GM12878 (cell line): Measurements from ENCODE around the gene EIF4E1B. TPM values are rescaled to one million over a fixed set of nuclear protein-coding genes. Genes with fewer than 3 reads are reported as not detected.

Experiments
- ATAC-seq: fragments of 200-7000 bp; cut with Tn5 transposase; 3 replicates; pipeline ENCODE4 v1.9.1; 2020; ENCODE audit warnings: mild to moderate bottlenecking, moderate library complexity
- BruUV-seq: library from RNA; stranded (reverse); fragments of 400-500 nt; replicated peaks from 2 replicates; lab custom pipeline; 2021; lab: Mats Ljungman, UMichigan
- CTCF ChIA-PET: fragments of 300-600 bp; sonication (Branson Sonifier 250); formaldehyde crosslinking; extraction: SDS; loops from one replicate; lab custom pipeline; 2021; ENCODE audit warnings: inconsistent platforms; lab: Yijun Ruan, JAX
- POLR2A ChIA-PET: fragments of 350-600 bp; formaldehyde crosslinking; extraction: SDS; loops from one replicate; lab custom pipeline; 2021; ENCODE audit warnings: inconsistent platforms; lab: Charles Lee
- RAD21 ChIA-PET: fragments of 300-600 bp; sonication (Branson Sonifier 250); formaldehyde crosslinking; loops from one replicate; lab custom pipeline; 2023; ENCODE audit warnings: antibody characterized with exemption; ENCODE audit not compliant: unreplicated experiment; lab: Charles Lee
- SMC1A ChIA-PET: fragments of 300-600 bp; sonication (Branson Sonifier 250); formaldehyde crosslinking; loops from one replicate; lab custom pipeline; 2023; ENCODE audit not compliant: unreplicated experiment, uncharacterized antibody; lab: Charles Lee
- DNase-seq: peaks from one replicate; pipeline ENCODE4 v3.0.0-alpha.2; 2011; ENCODE audit warnings: low read depth, low spot score
- FAIRE-seq: peaks from 3 replicates; lab custom pipeline; 2011; peaks lifted over from hg19 to GRCh38; lab: Jason Lieb, UNC
- H2AFZ ChIP-seq: 2 replicates; pipeline ENCODE4 v1.6.0; 2011; ENCODE audit warnings: low read depth, low read length, control low read depth; ENCODE audit not compliant: control insufficient read depth
- H3K27ac ChIP-seq: 2 replicates; pipeline ENCODE4 v1.5.1; 2011; ENCODE audit warnings: control low read depth; ENCODE audit not compliant: control insufficient read depth, insufficient read depth
- H3K27me3 ChIP-seq, 2 experiments: replicated peaks in 1 of 2; 2 replicates each; pipeline versions ENCODE4 v1.6.0 to v1.6.1; 2011; ENCODE audit warnings: low read length in 1 of 2; ENCODE audit not compliant: control insufficient read depth in 2 of 2, insufficient read depth in 2 of 2
- H3K36me3 ChIP-seq, 2 experiments: 2 replicates each; pipeline ENCODE4 v1.5.1; 2011; ENCODE audit warnings: low read length in 1 of 2; ENCODE audit not compliant: control insufficient read depth in 2 of 2, insufficient read depth in 2 of 2
- H3K4me1 ChIP-seq: 2 replicates; pipeline ENCODE4 v1.6.1; 2011; ENCODE audit warnings: mild to moderate bottlenecking, low read length, moderate library complexity, mixed read lengths; ENCODE audit not compliant: control insufficient read depth, insufficient read depth
- H3K4me2 ChIP-seq: 2 replicates; pipeline ENCODE4 v1.6.0; 2011; ENCODE audit warnings: control low read depth; ENCODE audit not compliant: control insufficient read depth, insufficient read depth
- H3K4me3 ChIP-seq: fragments of 200-600 bp; sonication (generic); 2 replicates; pipeline ENCODE4 v1.5.1; 2016
- H3K79me2 ChIP-seq: 2 replicates; pipeline ENCODE4 v1.6.0; 2011; ENCODE audit warnings: low read length; ENCODE audit not compliant: control insufficient read depth, insufficient read depth
- H3K9ac ChIP-seq: 2 replicates; pipeline ENCODE4 v1.8.0; 2011; ENCODE audit warnings: low read length, control low read depth, mixed read lengths; ENCODE audit not compliant: control insufficient read depth, insufficient read depth
- H3K9me3 ChIP-seq: replicated peaks from 3 replicates; pipeline ENCODE4 v1.5.1; 2011; ENCODE audit warnings: mild to moderate bottlenecking, low read length; ENCODE audit not compliant: control insufficient read depth, insufficient read depth
- H4K20me1 ChIP-seq: 2 replicates; pipeline ENCODE4 v1.6.0; 2011; ENCODE audit not compliant: control insufficient read depth, insufficient read depth
- ASH2L ChIP-seq: fragments of 300-600, 200-600 bp; sonication (generic); IDR thresholded peaks from 2 replicates; pipeline ENCODE4 v1.6.1; 2017; ENCODE audit warnings: low read depth, mild to moderate bottlenecking, borderline replicate concordance
- BHLHE40 ChIP-seq, 2 experiments: fragments of 450-650 bp in 1 of 2; IDR thresholded peaks; 2 replicates each; pipeline ENCODE4 v1.6.1; 2011 to 2017; ENCODE audit warnings: low read depth in 2 of 2, borderline replicate concordance in 1 of 2, improper control_type of control experiment in 1 of 2, low read length in 1 of 2, mild to moderate bottlenecking in 1 of 2
- CBFB ChIP-seq: IDR thresholded peaks from 2 replicates; pipeline ENCODE4 v1.6.1; 2016; ENCODE audit warnings: antibody characterized with exemption, low read depth
- CEBPZ ChIP-seq: fragments of 150-350 bp; IDR thresholded peaks from 2 replicates; pipeline ENCODE4 v1.6.1; 2016; ENCODE audit warnings: low read depth, low read length
- MLLT1 ChIP-seq: fragments of 450-650 bp; IDR thresholded peaks from 2 replicates; pipeline ENCODE4 v1.6.1; 2016; ENCODE audit warnings: mild to moderate bottlenecking
- SP1 ChIP-seq: IDR thresholded peaks from one replicate; pipeline ENCODE4 v1.6.1; 2011; ENCODE audit warnings: low read depth, low read length
- SUPT20H ChIP-seq: IDR thresholded peaks from 2 replicates; pipeline ENCODE4 v1.6.1; 2011; ENCODE audit warnings: low read depth, mild to moderate bottlenecking, low read length, moderate library complexity, borderline replicate concordance; ENCODE audit not compliant: control insufficient read depth
- WRNIP1 ChIP-seq: IDR thresholded peaks from 2 replicates; pipeline ENCODE4 v1.6.1; 2011; ENCODE audit warnings: low read depth, low read length, improper control_type of control experiment, borderline replicate concordance
- YBX1 ChIP-seq: fragments of 450-650 bp; IDR thresholded peaks from 2 replicates; pipeline ENCODE4 v1.6.1; 2016; ENCODE audit warnings: antibody characterized with exemption
- ZBTB11 ChIP-seq: fragments of 450-650 bp; formaldehyde crosslinking; IDR thresholded peaks from 2 replicates; pipeline ENCODE4 v1.5.0; 2022; ENCODE audit warnings: mild to moderate bottlenecking, missing genetic modification characterization
- ZNF207 ChIP-seq: fragments of 450-650 bp; IDR thresholded peaks from 2 replicates; pipeline ENCODE4 v1.6.1; 2014; ENCODE audit warnings: antibody characterized with exemption, mild to moderate bottlenecking, borderline replicate concordance
- ZZZ3 ChIP-seq: IDR thresholded peaks from 2 replicates; pipeline ENCODE4 v1.6.1; 2011; ENCODE audit warnings: low read depth; ENCODE audit not compliant: control insufficient read depth, insufficient read length
- WGBS: methylation state at CpG from one replicate; pipeline ENCODE4 v1.1.6; 2016; ENCODE audit warnings: low lambda C conversion rate; ENCODE audit not compliant: insufficient replicate concordance, insufficient coverage; ENCODE audit errors: missing lambda C conversion rate; 5-methylcytosine and 5-hydroxymethylcytosine counted together
- in situ Hi-C: fragments of 300-500 bp; cut with MboI; formaldehyde crosslinking; loops from 9 replicates; pipeline ENCODE4 v1.14.3; 2018; ENCODE audit warnings: mixed read lengths
- intact Hi-C: fragments of 100-400 bp; cut with micrococcal nuclease; formaldehyde crosslinking; loops from one replicate; pipeline ENCODE4 v1.14.2; 2022; ENCODE audit not compliant: unreplicated experiment
- polyA plus RNA-seq, 11 experiments: library from polyadenylated mRNA; depleted of rRNA in 4 of 11; unstranded in 6 of 11; stranded (reverse) in 5 of 11; fragments of >200 nt; fragmentation: Nextera tagmentation in 4 of 11; fragmentation: Illumina TruSeq in 1 of 11; extraction: Ambion mirVana in 4 of 11; extraction: Trizol in 1 of 11; gene quantifications; 1 replicate in 1 of 11; 2 replicates in 10 of 11; pipeline versions ENCODE4 v1.2.1 to v1.2.3, GENCODE V29; 2011 to 2016; ENCODE audit warnings: inconsistent platforms in 2 of 11, missing spikeins in 2 of 11, low read depth in 1 of 11
- total RNA-seq, 4 experiments: library from RNA; depleted of rRNA in 3 of 4; stranded (reverse); fragments of >200 nt in 3 of 4; fragmentation: Illumina TruSeq in 1 of 4; extraction: Trizol in 1 of 4; gene quantifications; 2 replicates each; pipeline versions ENCODE4 v1.2.1 to v1.2.3, GENCODE V29; 2013 to 2021

The EIF4E1B gene
- total and polyA plus RNA-seq, 10 of the 15 experiments (the other 5 are each of a cell fraction or from before 2014, with no cell fraction given): not detected

GRCh38 chr5:176663566-176663965, 33.1 kb downstream of the EIF4E1B start:
- BruUV-seq: no TSS peak
- POLR2A ChIA-PET: no interaction called here

More at GRCh38 chr5:176663566-176663965, 33.1 kb downstream of the EIF4E1B start:
- Histone ChIP-seq H3K36me3 (no peaks in the 10 kb centered on the region), H3K4me1 (peaks cover 11% of the 10 kb centered on the region), H3K9me3 (no peaks in the 10 kb centered on the region), H3K4me3 (no peak overlapping the region), H3K27ac (no peak overlapping the region), H4K20me1 (no peaks in the 10 kb centered on the region), H3K79me2 (no peaks in the 10 kb centered on the region), H3K9ac (no peak overlapping the region), H3K4me2 (no peak overlapping the region), H3K27me3 (no peaks in the 10 kb centered on the region), H2AFZ (no peak overlapping the region)
- ChIA-PET RAD21 (no interaction called here), CTCF (no interaction called here), SMC1A (no interaction called here)
- TF ChIP-seq BHLHE40 (IDR thresholded peaks at IDR 0.05; ENCODE audit: borderline replicate concordance in 1 of 2, low read depth in 2 of 2, low read length in 1 of 2) (no peak), SP1 (no peak), ZBTB11 (no peak), CEBPZ (no peak), SUPT20H (no peak), YBX1 (no peak), CBFB (no peak), MLLT1 (no peak), ASH2L (no peak), ZNF207 (no peak), WRNIP1 (no peak), ZZZ3 (no peak)
- intact Hi-C loops (loop anchor here (5.0 kb wide), 1 partner anchor 239 kb away; no protein-coding TSS in a partner anchor), in situ Hi-C loops (no loop called here)
- ATAC-seq (no peak), DNase-seq (no peak), FAIRE-seq (no peak)
- 70% methylated on average over 10 of the region's 10 CpGs for WGBS
